CD4-positive, alpha-beta T cell treated with Interleukin-15 for 4 hours (primary cell): ENCODE data around the gene KCNH3.

Experiments
- DNase-seq: peaks from one replicate; pipeline ENCODE4 v3.0.0-alpha.2; 2020; ENCODE audit warnings: low spot score

Gene KCNH3

DNA sequence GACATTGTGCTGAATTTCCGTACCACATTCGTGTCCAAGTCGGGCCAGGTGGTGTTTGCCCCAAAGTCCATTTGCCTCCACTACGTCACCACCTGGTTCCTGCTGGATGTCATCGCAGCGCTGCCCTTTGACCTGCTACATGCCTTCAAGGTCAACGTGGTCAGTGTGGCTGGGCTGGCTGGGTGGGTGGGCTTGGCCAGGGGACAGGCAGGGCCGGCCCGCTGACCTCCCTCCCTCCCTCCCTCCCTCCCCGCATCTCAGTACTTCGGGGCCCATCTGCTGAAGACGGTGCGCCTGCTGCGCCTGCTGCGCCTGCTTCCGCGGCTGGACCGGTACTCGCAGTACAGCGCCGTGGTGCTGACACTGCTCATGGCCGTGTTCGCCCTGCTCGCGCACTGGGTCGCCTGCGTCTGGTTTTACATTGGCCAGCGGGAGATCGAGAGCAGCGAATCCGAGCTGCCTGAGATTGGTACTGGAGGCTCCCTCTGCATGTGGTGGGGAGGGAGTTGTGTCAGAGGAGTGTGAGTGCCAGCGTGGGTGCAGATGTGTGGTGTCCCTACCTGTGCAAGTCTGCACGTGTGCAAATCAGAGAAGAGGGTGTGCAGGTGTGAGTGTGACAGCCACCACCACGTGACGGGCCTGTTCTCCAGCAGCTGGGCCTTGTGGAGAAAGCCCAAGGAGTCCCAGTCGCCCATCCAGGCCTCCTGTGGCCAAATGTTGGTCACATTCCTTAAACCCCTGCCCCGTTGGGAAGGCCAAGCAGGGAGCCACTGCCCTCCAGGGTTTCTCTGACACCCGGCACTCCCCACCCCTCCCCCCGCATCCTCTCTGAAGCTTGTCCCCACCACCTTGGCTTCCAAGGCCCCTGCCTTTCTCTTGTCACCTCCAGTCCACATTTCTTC is 5.3 kb downstream of the KCNH3 start:
- no peak for DNase-seq

DNA sequence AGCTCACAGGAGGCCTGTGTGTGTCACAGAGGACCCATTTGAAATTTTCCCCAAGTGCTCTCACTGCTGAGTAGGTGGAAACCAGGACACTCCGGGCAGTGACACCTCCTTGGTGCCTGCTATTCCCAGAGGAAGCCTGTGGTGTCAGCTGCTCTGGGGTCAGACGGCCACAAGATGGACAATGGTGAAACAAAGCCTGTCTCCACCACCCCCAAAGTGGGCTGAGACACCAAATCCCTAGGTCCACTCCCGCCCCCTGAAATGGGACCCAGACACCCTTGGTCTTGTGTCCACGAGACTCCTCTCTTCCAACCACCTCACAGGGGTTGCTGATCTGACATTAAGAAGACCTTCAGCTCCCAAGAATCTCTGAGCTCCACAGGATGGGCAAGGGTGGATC is 7.0 kb downstream of the KCNH3 start:
- no peak for DNase-seq

DNA sequence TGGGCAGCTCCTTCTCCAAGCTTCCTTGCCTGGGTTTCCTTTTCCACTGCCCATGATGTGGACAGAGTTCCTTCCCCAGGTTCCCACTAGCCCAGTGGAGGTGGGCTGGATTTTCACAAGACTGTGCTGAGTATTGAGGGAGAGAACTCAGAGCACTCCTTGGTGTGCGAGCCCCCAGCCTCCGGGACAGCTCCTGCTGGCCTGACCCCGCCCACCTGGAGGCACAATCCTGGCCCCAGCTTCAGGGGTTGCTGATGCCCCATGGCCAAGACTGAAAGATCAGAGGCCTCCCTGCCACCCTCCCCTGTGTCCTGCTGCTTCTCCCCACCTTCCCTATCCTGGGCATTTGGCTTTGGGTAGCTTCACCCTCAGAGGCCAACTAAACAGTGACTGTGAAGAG is 7.7 kb downstream of the KCNH3 start:
- DNase-seq, result no peak

DNA sequence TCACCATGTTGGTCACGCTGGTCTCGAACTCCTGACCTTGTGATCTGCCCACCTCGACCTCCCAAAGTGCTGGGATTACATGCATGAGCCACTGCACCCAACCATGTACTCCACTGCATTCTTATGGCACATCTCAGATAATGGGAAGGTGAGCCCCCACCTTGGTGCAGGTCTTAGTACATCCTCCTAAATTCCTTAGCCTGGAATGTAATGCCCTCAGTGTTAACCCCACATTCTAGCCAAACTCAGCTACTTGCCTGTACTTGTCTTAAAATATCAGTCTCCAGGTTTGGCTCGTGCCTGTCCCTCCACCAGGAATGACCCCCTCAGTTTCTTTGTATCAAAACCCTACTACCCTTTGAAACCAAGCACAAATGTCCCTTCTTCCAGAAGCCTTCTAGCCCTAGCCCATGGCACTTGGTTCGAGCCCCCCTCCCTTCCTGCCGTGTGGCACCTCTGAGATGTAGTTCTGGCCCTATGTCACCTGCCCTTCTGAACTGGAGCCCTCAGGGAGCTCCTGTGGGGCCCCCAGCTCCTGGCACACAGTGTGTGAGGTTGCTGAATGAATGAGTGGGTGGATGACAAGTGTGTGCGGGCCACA is 8.4 kb downstream of the KCNH3 start:
- no peak for DNase-seq

DNA sequence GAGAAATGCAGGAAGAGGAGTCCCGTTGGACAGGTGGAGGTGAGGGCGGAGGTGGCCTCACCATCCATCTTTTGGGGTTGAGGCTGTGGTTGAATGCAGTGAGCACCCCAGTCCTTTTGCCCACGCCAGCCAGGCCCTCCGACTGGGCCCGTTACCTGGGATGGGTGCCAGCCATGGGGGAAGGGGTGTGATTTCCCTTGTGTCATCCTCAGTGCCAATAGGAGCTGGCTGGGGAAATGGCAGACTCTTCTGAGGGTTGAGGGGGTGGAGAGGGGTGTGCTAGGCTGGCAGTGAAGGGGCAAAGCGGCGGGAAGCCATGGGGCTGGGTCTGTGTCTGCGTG is 9.6 kb downstream of the KCNH3 start:
- no peak for DNase-seq

DNA sequence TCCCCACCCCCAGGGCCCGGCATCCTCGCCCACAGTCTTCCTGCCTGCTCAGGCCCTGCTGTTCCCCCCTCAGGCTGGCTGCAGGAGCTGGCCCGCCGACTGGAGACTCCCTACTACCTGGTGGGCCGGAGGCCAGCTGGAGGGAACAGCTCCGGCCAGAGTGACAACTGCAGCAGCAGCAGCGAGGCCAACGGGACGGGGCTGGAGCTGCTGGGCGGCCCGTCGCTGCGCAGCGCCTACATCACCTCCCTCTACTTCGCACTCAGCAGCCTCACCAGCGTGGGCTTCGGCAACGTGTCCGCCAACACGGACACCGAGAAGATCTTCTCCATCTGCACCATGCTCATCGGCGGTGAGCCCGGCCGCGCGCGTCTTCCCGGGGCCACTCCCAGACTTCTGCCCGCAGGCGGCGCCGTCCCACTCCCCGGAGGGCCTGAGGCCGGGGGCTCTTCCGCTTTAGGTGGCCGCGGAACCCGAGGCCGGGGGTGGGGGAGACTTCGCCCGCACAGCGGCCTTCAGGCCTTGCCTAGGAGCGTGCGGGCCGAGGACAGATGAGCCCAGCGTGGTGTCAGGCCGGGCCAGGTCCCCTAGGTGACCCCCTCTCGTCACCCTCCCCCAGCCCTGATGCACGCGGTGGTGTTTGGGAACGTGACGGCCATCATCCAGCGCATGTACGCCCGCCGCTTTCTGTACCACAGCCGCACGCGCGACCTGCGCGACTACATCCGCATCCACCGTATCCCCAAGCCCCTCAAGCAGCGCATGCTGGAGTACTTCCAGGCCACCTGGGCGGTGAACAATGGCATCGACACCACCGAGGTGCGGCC is 10.2 kb downstream of the KCNH3 start:
- DNase-seq, result no peak

DNA sequence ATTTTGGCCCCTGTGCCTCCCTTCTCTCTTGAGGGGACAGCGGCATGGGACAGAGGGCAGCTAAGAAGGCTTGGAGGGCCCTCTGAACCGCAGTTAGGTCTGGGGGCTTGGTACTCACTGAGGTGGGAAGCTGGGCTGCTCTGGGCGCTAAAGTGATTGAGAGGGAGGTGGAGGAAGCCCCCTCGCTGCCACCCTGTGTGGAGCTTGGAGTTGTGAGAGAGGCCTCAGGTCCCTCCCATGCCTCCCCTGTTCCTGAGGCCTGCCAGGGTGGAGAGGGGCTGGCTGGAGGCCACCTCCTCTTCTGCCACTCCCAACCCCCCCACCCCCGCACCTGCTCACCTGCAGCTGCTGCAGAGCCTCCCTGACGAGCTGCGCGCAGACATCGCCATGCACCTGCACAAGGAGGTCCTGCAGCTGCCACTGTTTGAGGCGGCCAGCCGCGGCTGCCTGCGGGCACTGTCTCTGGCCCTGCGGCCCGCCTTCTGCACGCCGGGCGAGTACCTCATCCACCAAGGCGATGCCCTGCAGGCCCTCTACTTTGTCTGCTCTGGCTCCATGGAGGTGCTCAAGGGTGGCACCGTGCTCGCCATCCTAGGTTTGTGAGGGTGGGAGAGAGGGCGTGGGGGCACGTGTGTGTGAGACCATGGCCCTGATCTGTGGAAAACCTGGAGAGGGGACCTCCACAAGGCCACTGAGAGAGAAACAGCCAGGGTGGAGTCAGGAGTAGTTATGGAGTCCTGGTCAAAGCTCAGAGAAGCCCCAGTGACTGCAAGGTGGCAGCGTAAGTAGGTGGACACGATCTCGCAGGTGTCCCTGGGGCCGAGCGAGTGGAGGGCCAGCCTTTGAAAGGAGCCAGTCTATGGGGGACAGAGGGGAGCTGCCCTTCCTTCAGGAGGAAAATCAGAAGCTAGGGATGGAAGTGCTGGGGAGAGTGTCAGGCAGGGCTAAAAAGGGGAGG is 11.2 kb downstream of the KCNH3 start:
- DNase-seq, result no peak

DNA sequence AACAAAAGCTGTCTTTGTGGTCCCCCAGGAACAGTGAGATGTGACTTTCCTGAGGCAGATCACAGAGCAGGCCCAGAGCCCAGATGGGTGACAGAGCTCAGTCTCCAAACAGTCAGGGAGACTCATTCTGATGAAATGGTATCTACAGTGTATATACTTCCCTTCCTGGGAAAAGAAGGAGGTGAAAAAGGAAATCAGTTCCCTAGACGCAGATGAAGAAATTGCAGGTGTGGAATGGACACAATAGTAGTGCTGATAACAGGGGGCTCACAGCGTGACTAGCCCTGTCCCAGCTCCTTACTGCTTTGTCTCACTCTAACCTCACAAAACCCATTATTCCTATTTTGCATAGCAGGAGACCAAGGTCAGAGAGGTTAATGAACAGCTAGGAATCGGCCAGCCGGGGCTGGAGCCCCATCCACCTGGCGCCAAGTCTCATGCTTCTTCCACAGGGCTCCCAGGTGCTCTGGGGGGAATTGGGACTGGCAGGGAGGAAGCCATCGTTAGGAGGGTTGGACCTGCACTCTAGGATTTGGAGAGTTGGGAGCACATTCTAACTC is 11.9 kb downstream of the KCNH3 start:
- DNase-seq, result no peak

DNA sequence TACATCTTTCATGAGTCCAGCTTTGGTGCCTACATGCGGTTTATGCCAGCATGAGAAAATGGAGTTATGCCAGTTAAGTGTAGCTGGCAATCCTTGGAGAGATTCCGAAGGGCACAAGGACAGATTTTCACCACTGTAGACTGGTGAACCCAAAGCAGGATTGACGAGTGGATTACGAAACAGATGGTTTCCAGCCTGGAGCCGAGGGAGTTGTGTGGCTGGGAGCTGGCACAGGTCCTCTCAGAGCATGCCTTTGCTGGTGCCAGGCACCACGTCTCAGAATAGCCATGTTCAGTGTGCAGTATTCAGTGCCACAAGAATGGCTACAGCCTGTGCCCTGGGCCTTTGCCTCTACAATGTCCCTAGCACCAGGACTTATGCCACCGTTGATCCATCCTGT is 13.2 kb downstream of the KCNH3 start:
- DNase-seq, result no peak

DNA sequence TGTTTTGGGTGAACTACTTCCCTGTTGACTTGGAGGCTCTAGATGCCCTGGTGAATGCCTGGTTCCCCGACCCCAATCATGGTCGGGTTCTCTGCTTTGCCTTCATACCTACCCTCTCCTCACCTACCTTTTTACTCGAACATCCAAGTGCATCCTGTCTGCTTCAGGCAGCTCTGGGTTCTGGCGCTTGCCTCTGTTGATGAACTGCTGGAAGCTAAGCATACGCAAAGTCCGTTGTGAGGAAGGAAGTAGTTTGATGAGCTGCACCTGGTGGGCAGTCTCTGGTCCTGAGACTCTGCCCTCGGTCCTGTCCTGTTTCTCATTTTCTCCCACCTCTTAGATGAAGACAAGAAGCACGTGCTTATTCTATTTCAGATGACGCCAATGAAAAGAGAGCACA is 13.6 kb downstream of the KCNH3 start:
- DNase-seq, result no peak

DNA sequence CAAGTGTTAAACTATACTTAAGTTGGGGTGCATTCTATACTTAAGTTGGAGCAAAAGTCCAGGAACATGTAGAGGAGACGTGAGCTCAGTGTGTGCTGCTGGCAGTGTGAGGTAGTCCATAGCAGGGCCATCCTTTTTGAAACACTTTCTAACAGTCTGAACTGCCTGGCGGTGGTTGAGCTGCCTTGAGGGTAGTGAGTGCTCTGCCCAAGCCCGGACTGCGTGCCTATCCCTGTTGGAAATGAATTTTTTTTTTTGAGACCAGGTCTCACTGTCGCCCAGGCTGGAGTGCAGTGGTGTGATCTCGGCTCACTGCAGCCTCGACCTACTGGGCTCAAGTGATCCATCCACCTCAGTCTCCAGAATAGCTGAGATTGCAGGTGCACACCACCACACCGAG is 14.1 kb downstream of the KCNH3 start:
- no peak for DNase-seq

DNA sequence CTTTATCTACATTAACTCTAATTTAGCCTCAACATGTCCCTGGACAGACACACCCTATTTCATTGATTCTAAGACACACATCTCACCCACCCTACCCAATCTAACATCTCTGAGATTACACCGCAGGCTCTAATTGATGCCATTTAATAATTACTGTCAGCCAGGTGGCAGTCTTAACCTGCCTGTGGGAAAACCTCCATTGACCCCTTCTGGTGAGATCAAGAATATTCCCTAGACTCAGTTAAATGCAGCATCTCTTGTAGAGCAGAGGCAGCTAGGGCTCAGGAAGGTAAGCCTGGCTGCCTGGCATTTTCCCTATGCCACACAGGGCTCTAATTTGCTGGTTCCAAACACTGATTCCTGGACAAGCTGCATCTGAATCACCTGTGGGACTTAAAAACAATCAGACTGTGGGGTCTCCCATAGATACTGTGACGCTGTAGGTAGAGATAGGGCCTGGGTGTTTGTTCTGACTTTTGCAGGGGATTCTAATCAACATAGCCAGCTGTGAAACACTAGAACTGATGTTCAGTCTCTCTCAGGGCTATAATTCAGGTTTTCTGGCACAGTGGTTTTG is 14.8 kb downstream of the KCNH3 start:
- DNase-seq, result peak; percentile 54

DNA sequence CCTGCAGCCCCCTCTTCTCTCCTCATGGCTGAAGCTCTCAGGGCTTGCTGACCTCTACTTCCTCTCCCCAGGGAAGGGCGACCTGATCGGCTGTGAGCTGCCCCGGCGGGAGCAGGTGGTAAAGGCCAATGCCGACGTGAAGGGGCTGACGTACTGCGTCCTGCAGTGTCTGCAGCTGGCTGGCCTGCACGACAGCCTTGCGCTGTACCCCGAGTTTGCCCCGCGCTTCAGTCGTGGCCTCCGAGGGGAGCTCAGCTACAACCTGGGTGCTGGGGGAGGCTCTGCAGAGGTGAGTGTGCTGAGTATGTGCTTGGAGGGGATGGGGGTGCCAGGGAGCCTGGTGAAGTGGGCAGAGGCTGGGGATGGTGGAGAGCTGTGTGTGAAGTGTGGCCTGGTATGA is 15.4 kb downstream of the KCNH3 start:
- DNase-seq, result no peak

DNA sequence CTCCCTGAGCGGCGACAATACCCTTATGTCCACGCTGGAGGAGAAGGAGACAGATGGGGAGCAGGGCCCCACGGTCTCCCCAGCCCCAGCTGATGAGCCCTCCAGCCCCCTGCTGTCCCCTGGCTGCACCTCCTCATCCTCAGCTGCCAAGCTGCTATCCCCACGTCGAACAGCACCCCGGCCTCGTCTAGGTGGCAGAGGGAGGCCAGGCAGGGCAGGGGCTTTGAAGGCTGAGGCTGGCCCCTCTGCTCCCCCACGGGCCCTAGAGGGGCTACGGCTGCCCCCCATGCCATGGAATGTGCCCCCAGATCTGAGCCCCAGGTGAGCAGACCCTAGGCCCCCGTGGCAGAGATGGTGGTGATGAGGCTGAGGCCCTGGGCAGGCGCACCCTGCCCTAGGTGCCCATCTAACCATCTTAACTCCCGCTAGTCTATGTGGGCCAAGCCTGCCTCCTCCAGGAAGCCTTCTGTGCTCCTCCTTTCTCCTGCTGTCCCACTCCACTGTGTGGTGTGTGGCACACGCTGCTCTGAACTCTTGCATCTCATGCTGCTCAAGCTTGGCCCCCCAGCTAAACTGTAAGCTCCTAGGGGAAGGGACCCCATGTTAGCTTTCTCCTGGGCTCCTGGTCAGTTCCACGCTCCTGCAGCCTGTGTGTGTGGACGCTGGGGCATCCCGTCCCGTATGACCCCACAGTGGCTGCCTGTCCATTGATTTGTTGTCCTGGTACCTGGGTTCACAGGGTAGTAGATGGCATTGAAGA is 17.0 kb downstream of the KCNH3 start:
- DNase-seq, result no peak

DNA sequence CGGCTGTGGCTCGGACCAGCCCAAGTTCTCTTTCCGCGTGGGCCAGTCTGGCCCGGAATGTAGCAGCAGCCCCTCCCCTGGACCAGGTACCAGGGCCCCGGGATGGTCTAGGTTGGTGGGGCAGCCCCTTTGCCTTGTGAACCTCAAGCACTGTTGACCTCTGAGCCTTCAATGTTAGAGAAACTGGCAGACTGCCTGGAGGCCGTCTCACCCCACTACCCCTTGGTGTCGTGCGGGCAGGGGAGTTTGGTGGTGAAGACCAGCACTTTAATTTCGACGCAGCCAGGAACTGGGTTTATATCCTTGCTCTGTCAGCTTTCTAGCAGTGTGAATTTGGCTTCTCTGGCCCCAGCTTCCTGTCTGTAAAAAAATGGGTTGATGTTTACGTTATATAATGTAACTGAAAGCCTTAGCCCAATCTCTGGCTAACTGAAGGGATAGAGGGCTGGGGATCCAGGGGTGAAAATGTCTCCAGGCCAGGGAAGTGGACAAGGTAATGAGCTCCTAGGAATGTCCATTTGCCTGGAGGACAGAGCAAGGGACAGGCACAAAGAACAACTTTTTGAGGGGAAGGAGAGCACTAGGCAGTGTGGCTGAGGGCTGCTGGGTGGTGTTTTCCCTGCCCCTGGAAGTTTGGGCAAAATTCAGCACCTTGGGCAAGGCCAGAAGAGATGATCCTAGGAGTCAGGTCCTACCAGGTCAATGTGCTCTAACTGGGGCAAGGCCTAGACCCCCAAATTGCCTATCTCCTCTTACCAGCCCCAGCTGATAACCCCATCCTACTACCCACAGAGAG is 17.8 kb downstream of the KCNH3 start:
- no peak for DNase-seq

DNA sequence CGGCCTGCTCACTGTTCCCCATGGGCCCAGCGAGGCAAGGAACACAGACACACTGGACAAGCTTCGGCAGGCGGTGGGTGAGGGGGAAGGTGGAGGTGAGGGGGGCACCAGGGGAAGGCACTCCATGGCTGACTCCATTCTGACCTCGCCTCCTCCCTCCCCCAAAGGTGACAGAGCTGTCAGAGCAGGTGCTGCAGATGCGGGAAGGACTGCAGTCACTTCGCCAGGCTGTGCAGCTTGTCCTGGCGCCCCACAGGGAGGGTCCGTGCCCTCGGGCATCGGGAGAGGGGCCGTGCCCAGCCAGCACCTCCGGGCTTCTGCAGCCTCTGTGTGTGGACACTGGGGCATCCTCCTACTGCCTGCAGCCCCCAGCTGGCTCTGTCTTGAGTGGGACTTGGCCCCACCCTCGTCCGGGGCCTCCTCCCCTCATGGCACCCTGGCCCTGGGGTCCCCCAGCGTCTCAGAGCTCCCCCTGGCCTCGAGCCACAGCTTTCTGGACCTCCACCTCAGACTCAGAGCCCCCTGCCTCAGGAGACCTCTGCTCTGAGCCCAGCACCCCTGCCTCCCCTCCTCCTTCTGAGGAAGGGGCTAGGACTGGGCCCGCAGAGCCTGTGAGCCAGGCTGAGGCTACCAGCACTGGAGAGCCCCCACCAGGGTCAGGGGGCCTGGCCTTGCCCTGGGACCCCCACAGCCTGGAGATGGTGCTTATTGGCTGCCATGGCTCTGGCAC is 18.5 kb downstream of the KCNH3 start:
- no peak for DNase-seq

DNA sequence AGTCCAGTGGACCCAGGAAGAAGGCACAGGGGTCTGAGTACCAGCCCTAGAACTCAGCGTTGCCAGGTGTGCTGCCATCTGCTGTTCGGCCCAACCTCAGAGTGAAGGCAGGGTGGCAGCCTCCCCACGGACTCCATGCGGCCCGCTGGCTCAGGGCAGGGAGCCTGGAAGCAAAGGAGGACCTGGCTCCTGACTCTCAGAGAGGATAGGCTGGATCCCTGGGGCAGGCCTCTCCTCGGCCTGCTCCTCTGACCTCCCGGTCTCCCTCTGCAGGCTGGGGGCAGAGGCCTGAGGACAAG is 19.0 kb downstream of the KCNH3 start:
- DNase-seq, result no peak

DNA sequence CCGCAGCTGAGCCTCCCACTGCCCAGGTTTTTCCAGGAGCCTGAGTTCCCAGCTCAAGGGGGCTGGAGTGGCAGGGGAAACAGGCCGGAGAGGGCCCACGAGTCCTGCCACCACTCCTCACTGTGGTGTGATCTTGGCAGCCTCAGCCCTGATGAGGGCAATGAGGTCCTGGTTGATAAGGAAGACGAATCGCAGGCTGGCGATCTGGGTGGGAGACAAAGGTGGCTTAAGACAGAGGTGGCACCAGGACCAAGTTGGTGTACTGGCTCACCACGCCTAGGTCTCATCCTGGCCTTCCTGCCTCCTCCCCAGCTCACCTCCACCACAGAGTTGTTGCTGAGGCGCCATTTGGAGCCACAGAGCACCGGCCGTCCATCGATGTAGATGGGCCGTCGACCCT is 19.7 kb downstream of the KCNH3 start:
- no peak for DNase-seq

DNA sequence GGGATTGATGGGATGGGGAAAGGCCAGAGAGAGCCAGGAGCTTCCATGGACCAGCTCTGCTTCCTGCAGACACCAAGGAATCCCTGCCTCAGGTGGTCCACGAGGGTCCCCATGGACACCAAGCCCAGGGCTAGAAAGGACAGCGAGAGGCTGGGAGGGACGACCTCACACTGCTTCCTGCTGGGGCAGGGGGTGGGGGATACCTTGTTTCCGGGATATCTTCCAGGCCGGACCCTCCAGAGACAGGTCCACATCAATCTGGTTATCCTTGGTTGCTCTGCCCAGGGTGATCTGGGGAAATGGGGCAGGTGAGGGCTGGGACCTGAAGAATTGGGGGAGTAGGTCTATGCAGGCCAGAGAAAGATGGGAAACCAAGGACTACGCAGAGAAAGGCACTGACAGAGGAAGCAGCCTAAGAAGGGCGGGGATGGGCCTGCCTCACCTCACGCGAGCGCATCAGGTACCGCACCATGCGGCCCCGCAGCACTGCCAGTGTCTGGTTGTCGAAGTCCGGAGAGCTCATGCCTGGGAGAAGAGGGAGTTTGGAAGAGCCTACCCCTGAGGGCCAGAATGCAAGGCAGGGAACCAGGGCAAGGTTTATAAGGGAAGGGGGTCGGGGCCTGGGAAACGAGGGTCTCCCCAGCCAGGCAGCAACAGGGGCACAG is 20.3 kb downstream of the KCNH3 start:
- DNase-seq, result no peak
